GM19395 (cell line): ENCODE data around the gene PDE2A.

Experiments used
- ATAC-seq: cut with Tn5 transposase; IDR thresholded peaks from one replicate; pipeline ENCODE4 v1.9.1; 2021; ENCODE audit warnings: mild to moderate bottlenecking, moderate library complexity; ENCODE audit not compliant: unreplicated experiment

The PDE2A gene

GRCh38 chr11:72592698-72593495 lies 81.3 kb downstream of the PDE2A start:
- no peak for ATAC-seq

DNA sequence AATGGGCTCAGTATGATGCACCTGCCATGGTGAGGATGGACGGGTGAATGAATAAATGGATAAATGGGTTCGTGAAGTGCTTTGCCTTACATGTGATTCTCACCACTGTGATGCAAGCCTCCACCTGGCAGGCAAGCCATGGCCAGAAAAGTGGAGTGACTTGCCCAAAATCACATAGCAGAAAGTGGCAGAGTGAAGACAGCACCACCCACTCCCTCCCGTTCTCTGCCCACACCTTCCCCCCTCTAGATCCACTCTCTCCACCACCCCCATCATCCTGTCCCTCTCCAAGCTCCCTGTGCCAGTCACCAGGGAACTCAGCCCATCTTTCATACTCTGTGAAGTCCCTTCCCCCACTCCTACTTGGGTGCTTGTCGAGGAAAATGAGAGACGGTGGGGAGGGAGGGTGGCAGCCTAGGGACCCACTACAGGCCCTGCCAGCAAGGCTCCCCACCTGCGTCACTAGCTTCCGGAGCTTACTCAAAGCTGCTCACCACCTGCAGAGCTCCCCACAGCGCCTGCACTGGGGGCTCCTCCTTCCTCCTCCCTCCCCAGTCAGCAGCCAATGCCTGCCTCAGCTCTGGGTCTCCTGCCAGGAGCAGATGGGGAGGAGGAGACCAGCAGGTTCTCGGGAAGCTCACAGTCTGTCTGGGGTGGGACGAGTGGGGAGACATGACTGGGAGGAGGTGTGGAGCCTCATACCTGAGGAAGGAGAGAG lies 82.3 kb downstream of the PDE2A start:
- ATAC-seq: no peak

GRCh38 chr11:72591023-72591422 lies 83.2 kb downstream of the PDE2A start:
- no peak for ATAC-seq

GRCh38 chr11:72589802-72590761 lies 84.1 kb downstream of the PDE2A start:
- ATAC-seq: no peak

GRCh38 chr11:72588421-72589410 lies 85.5 kb downstream of the PDE2A start:
- ATAC-seq: no peak

- no peak for ATAC-seq
Observed at GRCh38 chr11:72587696-72588095, 86.5 kb downstream of the PDE2A start.

DNA sequence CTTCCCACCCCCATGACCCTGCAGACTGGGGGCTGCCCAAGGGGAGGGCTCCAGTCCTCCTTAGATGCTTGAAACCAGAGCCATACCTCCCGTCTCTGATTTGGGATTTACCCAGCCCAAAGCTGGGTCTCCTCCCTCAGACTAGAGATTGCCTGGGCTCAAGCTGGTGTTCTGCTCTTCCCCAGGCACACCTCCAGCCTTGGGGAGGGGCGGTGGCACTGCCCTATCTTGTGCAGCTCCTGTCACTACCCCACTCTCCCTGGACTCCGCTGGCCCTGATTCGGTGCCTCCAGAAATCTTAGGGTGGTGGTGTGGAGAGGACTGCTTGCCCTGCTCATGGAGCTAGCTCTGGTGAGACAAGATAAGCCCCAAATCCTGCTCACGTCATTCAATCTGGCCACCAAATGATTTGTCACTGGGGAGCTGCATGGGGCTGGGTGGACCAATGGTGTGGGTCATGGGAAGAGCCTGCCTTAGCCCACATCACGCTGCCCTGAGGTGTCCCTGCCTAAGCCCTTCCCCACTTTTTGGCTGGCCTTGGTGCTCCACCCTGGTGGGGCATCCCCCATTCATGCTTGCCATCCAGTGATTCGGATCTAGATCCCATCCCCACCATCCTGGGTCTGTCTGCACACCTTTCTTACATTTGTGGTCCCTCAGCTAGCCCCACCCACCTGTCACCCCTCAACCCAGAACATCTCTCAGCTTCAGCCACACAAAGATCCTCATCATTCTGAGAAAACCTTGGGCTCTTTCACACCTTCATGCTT lies 87.7 kb downstream of the PDE2A start:
- ATAC-seq: no peak

- ATAC-seq: no peak
Observed at GRCh38 chr11:72585762-72586311, 88.4 kb downstream of the PDE2A start.

GRCh38 chr11:72584939-72585597 lies 89.2 kb downstream of the PDE2A start:
- ATAC-seq: no peak

GRCh38 chr11:72584293-72584938 lies 89.8 kb downstream of the PDE2A start:
- no peak for ATAC-seq

DNA sequence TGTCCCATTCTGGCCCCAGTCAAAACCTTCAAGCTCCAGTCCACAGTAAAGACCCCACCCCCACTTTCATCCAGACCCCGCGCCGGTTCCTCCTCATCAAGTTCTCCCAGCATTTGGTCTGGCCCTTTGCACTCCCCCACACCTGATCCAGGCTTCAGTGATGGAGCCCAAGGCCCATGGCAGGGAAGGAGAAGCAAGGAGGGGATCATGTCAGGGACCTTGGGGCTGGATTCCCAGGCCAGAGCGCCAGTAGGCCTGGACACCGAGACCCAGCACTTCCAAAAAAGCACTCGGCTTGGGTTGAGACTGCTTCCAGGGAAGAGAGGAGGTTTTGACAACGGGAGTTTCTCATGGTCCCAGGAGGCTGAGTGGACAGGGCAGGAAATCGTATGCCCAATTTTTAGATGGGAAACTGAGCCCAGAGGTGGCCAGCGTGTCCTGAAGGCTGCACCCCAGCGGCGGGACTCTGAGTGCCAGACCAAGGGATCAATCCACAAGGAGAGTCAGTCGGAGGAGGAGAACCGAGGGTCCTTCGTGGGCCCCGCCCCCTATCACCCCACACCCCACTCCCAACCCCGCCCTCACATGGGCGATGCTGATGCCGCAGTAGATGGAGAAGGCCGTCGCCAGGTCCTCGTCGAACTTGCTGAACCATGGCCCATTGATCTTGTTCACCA lies 90.5 kb downstream of the PDE2A start:
- ATAC-seq: no peak

- no peak for ATAC-seq
Observed at GRCh38 chr11:72583177-72583553, 91.1 kb downstream of the PDE2A start.

GRCh38 chr11:72582206-72583176 lies 91.7 kb downstream of the PDE2A start:
- no peak for ATAC-seq

DNA sequence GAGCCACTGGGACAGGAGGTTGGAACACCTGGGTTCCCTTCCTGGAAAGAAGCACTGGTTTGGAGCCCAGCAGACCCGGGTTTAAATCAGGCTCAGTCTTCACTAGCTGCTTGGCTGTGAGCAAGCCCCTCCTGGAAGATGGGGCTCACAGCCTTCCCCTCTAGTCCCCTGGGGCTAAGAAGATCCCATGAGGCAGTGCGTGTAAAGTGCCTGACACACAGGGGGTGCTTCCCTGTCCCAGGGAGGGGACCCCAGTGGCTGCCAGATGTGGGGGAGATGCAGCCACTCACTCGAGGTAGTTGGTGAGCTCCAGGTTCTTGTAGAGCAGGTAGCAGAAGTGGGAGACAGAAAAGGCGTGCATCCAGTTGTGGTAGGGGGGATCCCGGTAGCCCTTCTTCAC lies 93.2 kb downstream of the PDE2A start:
- no peak for ATAC-seq

DNA sequence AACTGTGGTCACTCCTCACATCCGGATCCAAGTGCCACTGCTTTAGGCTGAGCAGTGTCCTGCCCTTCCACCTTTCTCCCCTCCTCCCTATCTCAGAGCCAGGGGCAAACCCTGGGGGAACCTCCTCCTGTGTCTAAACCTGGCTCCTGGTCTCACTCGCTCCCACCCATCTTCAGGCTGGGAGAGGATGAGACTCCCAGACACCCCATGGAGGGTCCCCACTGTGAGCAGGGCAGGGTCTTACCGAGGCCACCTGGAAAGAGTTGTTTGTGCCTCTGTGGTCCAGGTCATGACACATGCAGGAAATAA lies 93.6 kb downstream of the PDE2A start:
- ATAC-seq: no peak

- ATAC-seq: no peak
Observed at GRCh38 chr11:72579816-72580641, 94.2 kb downstream of the PDE2A start.
